Aorta (tissue), 5 donors: Measurements from ENCODE around the gene BSG. TPM values are rescaled to one million over a fixed set of nuclear protein-coding genes. Genes with fewer than 3 reads are reported as not detected.
"Not testable (repeated sequence)": the region's sequence is repeated elsewhere in the genome, so short reads cannot be mapped to it uniquely, and the experiment has no call there.

Experiments used
- ATAC-seq: fragments of 200-7000 bp; cut with Tn5 transposase; one replicate; pipeline ENCODE4 v1.9.1; 2022; ENCODE audit warnings: moderate library complexity; ENCODE audit not compliant: low FRiP score
- DNase-seq, 2 donors: peaks; one replicate each; pipeline ENCODE4 v3.0.0-alpha.2; 2020
- H3K27ac ChIP-seq, 2 donors: one replicate each; pipeline ENCODE4 v1.5.1; 2013; ENCODE audit warnings: low read length in 2 of 2, mild to moderate bottlenecking in 2 of 2, moderate library complexity in 2 of 2, control low read depth in 1 of 2, inconsistent platforms in 1 of 2, low read depth in 1 of 2
- H3K27me3 ChIP-seq, 2 donors: one replicate each; pipeline ENCODE4 v1.6.1; 2013; ENCODE audit warnings: control low read depth in 1 of 2, low read length in 1 of 2, mild to moderate bottlenecking in 1 of 2, moderate library complexity in 1 of 2; ENCODE audit not compliant: insufficient read depth in 2 of 2, control insufficient read depth in 1 of 2
- H3K36me3 ChIP-seq, 2 donors: one replicate each; pipeline ENCODE4 v1.6.1; 2013; ENCODE audit warnings: control low read depth in 1 of 2, low read length in 1 of 2, mild to moderate bottlenecking in 1 of 2; ENCODE audit not compliant: insufficient read depth in 2 of 2, control insufficient read depth in 1 of 2
- H3K4me1 ChIP-seq, 2 donors: one replicate each; pipeline ENCODE4 v1.6.1; 2013; ENCODE audit warnings: low read length in 2 of 2, control low read depth in 1 of 2, mild to moderate bottlenecking in 1 of 2, moderate library complexity in 1 of 2; ENCODE audit not compliant: insufficient read depth in 2 of 2, control insufficient read depth in 1 of 2
- H3K4me3 ChIP-seq, 2 donors: one replicate each; pipeline ENCODE4 v1.5.1; 2013; ENCODE audit warnings: low read length in 2 of 2, control low read depth in 1 of 2, mild to moderate bottlenecking in 1 of 2
- H3K9me3 ChIP-seq: one replicate; pipeline ENCODE4 v1.6.1; 2013; ENCODE audit warnings: mild to moderate bottlenecking, low read length; ENCODE audit not compliant: control insufficient read depth
- WGBS, 2 donors: extraction: QIAGEN DNeasy Blood & Tissue Kit; methylation state at CpG; one replicate each; pipeline ENCODE4 v1.1.7; 2013; 5-methylcytosine and 5-hydroxymethylcytosine counted together
- intact Hi-C, 2 donors: fragments of 100-400 bp; cut with DNase I; formaldehyde crosslinking; loops; one replicate each; pipeline versions ENCODE4 v1.14.2 to v1.15.0; 2022
- polyA plus RNA-seq, 2 donors: library from polyadenylated mRNA; stranded (reverse); fragments of 200-250 nt; gene quantifications; one replicate each; pipeline ENCODE4 v1.2.3, GENCODE V29; 2013
- total RNA-seq, 2 donors: library from RNA; stranded (reverse); fragmentation: NEBNext Ultra II Directional; extraction: Animal tissue kit (Norgen Biotek cat#: 25700); gene quantifications; one replicate each; pipeline ENCODE4 v1.2.1, GENCODE V29; 2021
- donor health status: healthy with polysubstance abuse.
- donor health status: Bipolar disorder and iron deficiency.
- donor health status: DM: no; HTN: no; CAD: no.
- donor health status: DM: no; HTN: no; CAD: no.
- donor health status: DM: yes; HTN: yes; CAD: no.

The BSG gene
- total and polyA plus RNA-seq, 4 donors, result 239 to 436 (median 272) TPM

GRCh38 chr19:603779-604178 is 31.4 kb downstream of the BSG start:
- H3K27me3 ChIP-seq, H3K9me3 ChIP-seq, H3K36me3 ChIP-seq, H3K27ac ChIP-seq, intact Hi-C loops, H3K4me3 ChIP-seq, ATAC-seq, DNase-seq, H3K4me1 ChIP-seq: not testable (repeated sequence)
- 91 to 93% methylated on average over 20 of the region's 20 CpGs for WGBS, 2 donors

DNA sequence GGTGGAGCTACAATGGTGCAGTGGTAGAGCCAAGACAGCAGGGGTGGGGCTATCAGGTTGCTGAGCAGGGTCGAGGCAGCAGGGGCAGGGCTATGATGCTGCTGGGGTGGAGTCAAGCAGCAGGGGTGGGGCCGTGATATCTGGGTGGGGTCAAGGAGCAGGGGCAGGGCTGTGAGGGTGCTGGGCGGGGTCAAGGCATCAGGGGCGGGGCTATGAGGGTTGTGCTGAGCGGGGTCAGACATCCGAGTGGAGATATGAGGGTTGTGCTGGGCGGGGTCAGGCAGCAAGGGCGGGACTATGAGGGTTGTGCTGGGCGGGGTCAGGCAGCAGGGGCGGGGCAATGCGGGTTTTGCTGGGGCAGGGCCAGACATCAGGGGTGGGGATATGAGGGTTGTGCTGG is 32.0 kb downstream of the BSG start:
- Histone ChIP-seq H3K36me3 (no peaks in the 10 kb centered on the region), H3K4me1 (no peaks in the 10 kb centered on the region), H3K27me3 (no peaks in the 10 kb centered on the region), H3K9me3 (no peaks in the 10 kb centered on the region), H3K27ac (no peak overlapping the region), H3K4me3 (no peak overlapping the region)
- ATAC-seq, result no peak
- WGBS, 2 donors, result 86 to 91% methylated on average over 8 to 11 of the region's 11 CpGs
- intact Hi-C loops, result no loop called here
- no peak for DNase-seq

- intact Hi-C loops, H3K4me1 ChIP-seq, H3K27ac ChIP-seq, H3K9me3 ChIP-seq, H3K36me3 ChIP-seq, DNase-seq, ATAC-seq, H3K27me3 ChIP-seq, H3K4me3 ChIP-seq: not testable (repeated sequence)
- 64 to 87% methylated on average over 15 to 34 of the region's 34 CpGs for WGBS, 2 donors
Measured at GRCh38 chr19:605061-605971, 32.9 kb downstream of the BSG start.

DNA sequence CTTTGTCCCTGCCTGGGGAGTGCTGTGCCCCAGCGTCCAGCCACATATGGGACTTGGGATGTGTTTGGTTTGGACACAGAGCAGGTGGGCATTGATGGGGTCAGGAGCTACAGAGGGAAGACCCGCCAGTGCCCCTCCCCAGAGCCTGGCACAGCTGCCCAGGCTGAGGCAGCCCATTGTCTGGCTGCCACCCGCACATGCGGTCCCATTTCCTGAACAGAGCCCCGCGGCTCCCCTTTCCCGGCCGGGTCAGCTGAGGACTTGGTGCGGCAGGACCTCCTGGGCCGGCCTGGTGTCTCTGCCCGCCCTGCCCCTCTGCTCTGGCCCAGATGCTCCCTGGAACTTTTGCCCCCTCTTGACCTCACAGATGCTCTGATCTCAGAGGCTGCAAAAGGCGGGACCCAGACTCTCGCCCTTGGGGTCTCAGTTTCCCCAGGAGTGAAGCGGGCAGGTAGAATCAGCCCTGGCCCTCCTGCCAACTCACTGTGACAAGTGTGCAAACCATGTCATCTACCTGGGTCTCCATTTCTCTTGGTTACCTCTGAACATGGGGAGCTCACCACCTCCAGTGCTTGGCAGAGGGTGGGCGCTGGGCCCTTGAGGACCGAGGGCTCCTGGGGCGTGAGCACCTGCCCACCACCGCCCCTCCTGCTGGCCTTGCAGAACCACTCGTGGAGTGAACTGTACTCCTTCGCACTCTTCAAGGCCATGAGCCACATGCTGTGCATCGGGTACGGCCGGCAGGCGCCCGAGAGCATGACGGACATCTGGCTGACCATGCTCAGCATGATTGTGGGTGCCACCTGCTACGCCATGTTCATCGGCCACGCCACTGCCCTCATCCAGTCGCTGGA is 35.1 kb downstream of the BSG start:
- no peak overlapping the region for H3K4me3 ChIP-seq
- DNase-seq (no peak), ATAC-seq (no peak)
- H3K27me3 ChIP-seq, result no peaks in the 10 kb centered on the region
- intact Hi-C loops, result no loop called here
- H3K27ac ChIP-seq, result no peak overlapping the region
- WGBS, 2 donors, result 86 to 89% methylated on average over 29 to 30 of the region's 30 CpGs
- no peaks in the 10 kb centered on the region for H3K4me1 ChIP-seq
- H3K36me3 ChIP-seq, result no peaks in the 10 kb centered on the region
- H3K9me3 ChIP-seq, result no peaks in the 10 kb centered on the region

DNA sequence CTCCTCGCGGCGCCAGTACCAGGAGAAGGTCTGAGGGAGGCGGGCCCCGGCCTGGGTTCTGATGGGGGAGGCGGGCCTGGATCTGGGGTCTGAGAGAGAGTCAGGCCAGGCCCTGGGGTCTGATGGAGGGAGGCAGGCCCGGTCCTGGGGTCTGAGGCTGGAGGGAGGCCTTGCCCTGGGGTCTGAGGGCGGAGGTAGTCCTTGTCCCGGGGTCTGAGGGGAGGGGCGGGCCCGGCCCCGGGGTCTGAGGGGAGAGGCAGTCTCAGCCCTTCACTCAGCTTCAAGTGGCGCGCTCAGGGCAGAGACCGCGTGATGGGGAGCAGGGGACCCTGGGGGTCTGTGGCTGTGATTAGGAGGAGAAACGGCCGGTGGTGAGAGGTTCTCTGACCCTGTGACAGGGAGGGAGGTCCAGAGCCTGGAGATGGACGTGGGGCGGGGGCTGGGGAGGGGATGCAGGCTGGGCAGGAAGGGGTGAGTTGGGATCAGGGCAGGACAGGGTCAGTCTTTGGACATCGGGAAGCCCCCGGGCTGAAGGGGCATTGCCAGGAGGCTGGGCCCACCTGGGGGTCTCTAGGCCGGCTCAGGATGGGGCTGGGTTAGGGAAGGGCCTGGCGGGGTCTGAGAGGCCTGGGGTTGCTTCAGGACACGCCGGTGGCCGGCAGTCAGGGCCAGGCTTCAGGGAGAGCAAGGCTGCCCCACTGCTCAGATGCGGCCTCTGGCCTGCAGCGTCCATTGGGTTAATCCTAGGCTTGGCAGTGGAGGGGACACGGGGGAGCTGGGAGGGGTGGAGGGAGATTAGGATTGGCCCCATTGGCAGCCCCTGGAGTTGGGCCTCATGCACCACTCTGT is 36.0 kb downstream of the BSG start:
- Histone ChIP-seq H3K4me1 (no peaks in the 10 kb centered on the region), H3K9me3 (no peaks in the 10 kb centered on the region), H3K27ac (no peak overlapping the region), H3K4me3 (no peak overlapping the region), H3K27me3 (no peaks in the 10 kb centered on the region), H3K36me3 (no peaks in the 10 kb centered on the region)
- WGBS, 2 donors, result 75 to 79% methylated on average over 27 to 30 of the region's 30 CpGs
- ATAC-seq (peak; percentile 17), DNase-seq (no peak)
- intact Hi-C loops, result no loop called here

DNA sequence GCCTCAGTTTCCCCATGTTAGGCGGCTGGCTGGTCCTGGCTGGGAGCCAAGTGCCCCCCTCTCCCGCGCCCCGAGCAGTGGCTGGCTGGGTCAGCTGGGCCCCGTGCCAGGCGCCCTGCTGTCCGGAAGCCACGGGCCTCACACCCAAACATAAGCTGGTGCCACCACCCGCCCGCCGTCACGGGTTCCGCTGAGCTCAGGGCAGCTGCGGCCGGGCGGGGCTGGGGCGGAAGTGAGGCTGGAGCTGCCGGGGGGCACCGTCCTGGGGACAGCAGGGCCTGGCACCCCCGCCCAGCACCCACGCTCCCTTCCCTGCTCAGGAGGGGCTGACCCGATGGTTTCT is 36.6 kb downstream of the BSG start:
- no peak overlapping the region for H3K4me3 ChIP-seq
- DNase-seq (peak in 1 of 2 donors; percentile 82), ATAC-seq (peak; percentile 53)
- H3K4me1 ChIP-seq, result no peaks in the 10 kb centered on the region
- intact Hi-C loops, result no loop called here
- no peaks in the 10 kb centered on the region for H3K36me3 ChIP-seq
- H3K9me3 ChIP-seq, result no peaks in the 10 kb centered on the region
- no peak overlapping the region for H3K27ac ChIP-seq
- H3K27me3 ChIP-seq, result no peaks in the 10 kb centered on the region
- 54 to 68% methylated on average over 18 to 22 of the region's 22 CpGs for WGBS, 2 donors

DNA sequence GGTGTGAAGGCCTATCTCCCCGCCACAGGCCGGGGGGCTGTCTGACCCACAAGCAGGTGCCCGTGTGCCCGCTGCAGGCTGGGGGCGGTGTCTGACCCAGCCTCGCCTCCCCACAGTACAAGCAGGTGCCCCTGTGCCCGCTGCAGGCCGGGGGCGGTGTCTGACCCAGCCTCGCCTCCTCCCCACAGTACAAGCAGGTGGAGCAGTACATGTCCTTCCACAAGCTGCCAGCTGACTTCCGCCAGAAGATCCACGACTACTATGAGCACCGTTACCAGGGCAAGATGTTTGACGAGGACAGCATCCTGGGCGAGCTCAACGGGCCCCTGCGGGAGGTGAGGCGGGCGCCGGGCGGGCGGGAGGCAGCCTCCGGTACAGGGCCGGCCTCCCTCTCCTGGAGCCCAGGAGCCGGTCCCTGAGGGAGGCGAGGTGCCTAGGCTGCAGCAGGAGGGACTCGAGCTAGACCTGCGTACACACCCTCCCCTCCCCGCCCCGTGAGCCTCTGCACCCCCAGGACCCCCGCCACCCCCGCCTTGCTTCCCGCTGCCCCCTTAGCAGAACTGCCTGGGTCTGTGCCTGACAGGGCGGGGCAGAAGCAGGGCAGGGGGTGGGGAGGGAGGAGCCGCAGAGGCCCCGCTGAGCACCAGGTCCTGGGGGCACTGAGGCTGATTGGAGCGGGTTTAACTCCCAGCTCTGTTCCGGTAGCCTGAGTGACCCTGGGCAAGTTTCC is 37.8 kb downstream of the BSG start:
- DNase-seq, result no peak
- intact Hi-C loops, result no loop called here
- H3K4me1 ChIP-seq, result no peaks in the 10 kb centered on the region
- no peaks in the 10 kb centered on the region for H3K27me3 ChIP-seq
- H3K36me3 ChIP-seq, result no peaks in the 10 kb centered on the region
- H3K27ac ChIP-seq, result no peak overlapping the region
- no peak overlapping the region for H3K4me3 ChIP-seq
- no peaks in the 10 kb centered on the region for H3K9me3 ChIP-seq
- 77 to 82% methylated on average over 29 to 38 of the region's 38 CpGs for WGBS, 2 donors
- ATAC-seq, result no peak
